Adipocyte (in vitro differentiated cells): ENCODE results near the gene DHRSX.
"Not testable (repeated sequence)": the region's sequence is repeated elsewhere in the genome, so short reads cannot be mapped to it uniquely, and the experiment has no call there.

Experiments used
- DNase-seq: peaks from one replicate; pipeline ENCODE4 v3.0.0-alpha.2; 2015; ENCODE audit warnings: low read depth
- H3K27me3 ChIP-seq: replicated peaks from 2 replicates; pipeline ENCODE4 v1.7.0; 2013; ENCODE audit warnings: mild to moderate bottlenecking, low read length, moderate library complexity; ENCODE audit not compliant: control insufficient read depth, insufficient read depth
- H3K36me3 ChIP-seq: 2 replicates; pipeline ENCODE4 v1.7.0; 2013; ENCODE audit warnings: low read length, mild to moderate bottlenecking, moderate library complexity; ENCODE audit not compliant: control insufficient read depth, insufficient read depth, severe bottlenecking
- H3K4me1 ChIP-seq: 2 replicates; pipeline ENCODE4 v1.7.0; 2013; ENCODE audit warnings: mild to moderate bottlenecking, low read length, moderate library complexity; ENCODE audit not compliant: control insufficient read depth, insufficient read depth
- H3K4me3 ChIP-seq: 2 replicates; pipeline ENCODE4 v1.7.0; 2013; ENCODE audit warnings: mild to moderate bottlenecking, low read length, moderate library complexity
- H3K9ac ChIP-seq: 2 replicates; pipeline ENCODE4 v1.7.0; 2013; ENCODE audit warnings: mild to moderate bottlenecking, low read length, moderate library complexity
- H3K9me3 ChIP-seq: 2 replicates; pipeline ENCODE4 v1.7.0; 2013; ENCODE audit warnings: mild to moderate bottlenecking, low read length, moderate library complexity; ENCODE audit not compliant: control insufficient read depth

DHRSX gene

GRCh38 chrX:2284601-2285000 is 216.2 kb downstream of the DHRSX start:
- H3K36me3 ChIP-seq: peaks cover 4% of the 10 kb centered on the region
- no peak overlapping the region for H3K9ac ChIP-seq
- DNase-seq: no peak
- H3K27me3 ChIP-seq: no peaks in the 10 kb centered on the region
- no peaks in the 10 kb centered on the region for H3K9me3 ChIP-seq
- no peak overlapping the region for H3K4me3 ChIP-seq
- no peaks in the 10 kb centered on the region for H3K4me1 ChIP-seq

DNA sequence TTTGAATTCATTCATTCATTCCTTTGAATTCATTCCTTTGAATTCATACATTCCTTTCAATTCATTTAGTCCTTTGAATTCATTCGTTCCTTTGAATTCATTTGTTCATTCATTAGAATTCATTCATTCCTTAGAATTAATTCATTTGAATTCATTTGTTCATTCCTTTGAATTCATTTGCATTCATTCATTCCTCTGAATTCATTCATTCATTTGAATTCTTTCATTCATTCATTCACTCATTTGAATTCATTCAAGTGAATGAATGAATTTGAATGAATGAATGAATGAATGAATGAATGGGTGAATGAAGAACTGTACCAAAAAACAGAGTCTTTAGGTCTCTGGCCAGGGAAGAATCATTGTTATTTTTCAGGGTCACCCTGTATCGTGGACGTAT is 216.6 kb downstream of the DHRSX start:
- H3K36me3 ChIP-seq: no peaks in the 10 kb centered on the region
- DNase-seq: no peak
- H3K27me3 ChIP-seq: no peaks in the 10 kb centered on the region
- no peak overlapping the region for H3K9ac ChIP-seq
- H3K9me3 ChIP-seq: no peaks in the 10 kb centered on the region
- H3K4me1 ChIP-seq: no peaks in the 10 kb centered on the region
- H3K4me3 ChIP-seq: no peak overlapping the region

- H3K4me1 ChIP-seq: no peaks in the 10 kb centered on the region
- no peak for DNase-seq
- no peak overlapping the region for H3K4me3 ChIP-seq
These were observed 217.5 kb downstream of the DHRSX start for GRCh38 chrX:2283111-2283859.

GRCh38 chrX:2282490-2283090 is 218.2 kb downstream of the DHRSX start:
- Histone ChIP-seq H3K27me3 (no peaks in the 10 kb centered on the region), H3K4me3 (no peak overlapping the region), H3K4me1 (no peaks in the 10 kb centered on the region), H3K36me3 (no peaks in the 10 kb centered on the region), H3K9ac (no peak overlapping the region), H3K9me3 (no peaks in the 10 kb centered on the region)
- DNase-seq: no peak

More at GRCh38 chrX:2283111-2283859, 217.5 kb downstream of the DHRSX start:
- H3K9ac ChIP-seq: no peak overlapping the region
- no peaks in the 10 kb centered on the region for H3K27me3 ChIP-seq
- H3K36me3 ChIP-seq: no peaks in the 10 kb centered on the region
- H3K9me3 ChIP-seq: no peaks in the 10 kb centered on the region

DNA sequence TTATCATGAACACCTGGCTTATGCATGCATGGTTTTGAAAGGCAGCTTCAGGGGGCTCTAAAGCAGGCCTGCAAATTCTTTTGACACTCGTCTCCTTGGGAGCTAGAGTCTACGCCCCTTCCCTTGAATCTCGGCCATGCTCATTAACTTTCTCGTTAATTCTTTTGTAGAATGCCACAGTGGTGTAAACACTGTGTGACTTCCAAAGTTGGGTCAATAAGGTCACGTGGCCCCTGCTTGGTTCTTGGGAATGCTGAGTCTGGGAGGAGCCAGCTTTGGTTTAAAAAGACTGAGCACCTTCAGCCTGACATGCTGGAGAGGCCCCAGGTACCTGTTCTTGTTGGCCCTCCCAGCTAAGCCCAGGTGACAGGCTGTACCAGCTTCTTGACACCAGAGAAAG is 228.4 kb downstream of the DHRSX start:
- Histone ChIP-seq H3K27me3 (no peaks in the 10 kb centered on the region), H3K9ac (no peak overlapping the region), H3K36me3 (no peaks in the 10 kb centered on the region), H3K4me3 (no peak overlapping the region), H3K4me1 (no peaks in the 10 kb centered on the region), H3K9me3 (no peaks in the 10 kb centered on the region)
- no peak for DNase-seq

DNA sequence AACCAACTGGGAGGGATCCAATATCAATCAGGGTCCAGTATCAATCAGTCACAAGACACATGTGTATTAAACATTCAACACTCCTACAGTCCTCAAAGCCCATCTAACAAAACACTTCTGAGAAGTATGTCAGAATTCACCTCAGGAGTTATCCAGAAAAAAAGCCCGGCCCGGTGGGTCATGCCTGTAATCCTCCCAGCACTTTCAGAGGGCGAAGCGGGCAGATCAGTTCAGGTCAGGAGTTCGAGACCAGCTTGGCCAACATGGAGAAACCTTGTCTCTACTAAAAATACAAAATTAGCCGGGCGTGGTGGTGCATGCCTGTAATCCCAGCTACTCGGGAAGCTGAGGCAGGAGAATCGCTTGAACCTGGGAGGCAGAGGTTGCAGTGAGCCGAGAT is 229.2 kb downstream of the DHRSX start:
- not testable (repeated sequence) for H3K9ac ChIP-seq, H3K4me1 ChIP-seq, H3K36me3 ChIP-seq, H3K27me3 ChIP-seq, H3K4me3 ChIP-seq, DNase-seq, H3K9me3 ChIP-seq

- H3K36me3 ChIP-seq, H3K9ac ChIP-seq, DNase-seq, H3K27me3 ChIP-seq, H3K4me1 ChIP-seq, H3K9me3 ChIP-seq, H3K4me3 ChIP-seq: not testable (repeated sequence)
These were observed 230.0 kb downstream of the DHRSX start for GRCh38 chrX:2270783-2271182.

- Histone ChIP-seq H3K9me3 (no peaks in the 10 kb centered on the region), H3K9ac (no peak overlapping the region), H3K27me3 (no peaks in the 10 kb centered on the region), H3K4me1 (no peaks in the 10 kb centered on the region), H3K36me3 (no peaks in the 10 kb centered on the region), H3K4me3 (no peak overlapping the region)
- no peak for DNase-seq
These were observed 232.9 kb downstream of the DHRSX start for GRCh38 chrX:2267890-2268289.

DNA sequence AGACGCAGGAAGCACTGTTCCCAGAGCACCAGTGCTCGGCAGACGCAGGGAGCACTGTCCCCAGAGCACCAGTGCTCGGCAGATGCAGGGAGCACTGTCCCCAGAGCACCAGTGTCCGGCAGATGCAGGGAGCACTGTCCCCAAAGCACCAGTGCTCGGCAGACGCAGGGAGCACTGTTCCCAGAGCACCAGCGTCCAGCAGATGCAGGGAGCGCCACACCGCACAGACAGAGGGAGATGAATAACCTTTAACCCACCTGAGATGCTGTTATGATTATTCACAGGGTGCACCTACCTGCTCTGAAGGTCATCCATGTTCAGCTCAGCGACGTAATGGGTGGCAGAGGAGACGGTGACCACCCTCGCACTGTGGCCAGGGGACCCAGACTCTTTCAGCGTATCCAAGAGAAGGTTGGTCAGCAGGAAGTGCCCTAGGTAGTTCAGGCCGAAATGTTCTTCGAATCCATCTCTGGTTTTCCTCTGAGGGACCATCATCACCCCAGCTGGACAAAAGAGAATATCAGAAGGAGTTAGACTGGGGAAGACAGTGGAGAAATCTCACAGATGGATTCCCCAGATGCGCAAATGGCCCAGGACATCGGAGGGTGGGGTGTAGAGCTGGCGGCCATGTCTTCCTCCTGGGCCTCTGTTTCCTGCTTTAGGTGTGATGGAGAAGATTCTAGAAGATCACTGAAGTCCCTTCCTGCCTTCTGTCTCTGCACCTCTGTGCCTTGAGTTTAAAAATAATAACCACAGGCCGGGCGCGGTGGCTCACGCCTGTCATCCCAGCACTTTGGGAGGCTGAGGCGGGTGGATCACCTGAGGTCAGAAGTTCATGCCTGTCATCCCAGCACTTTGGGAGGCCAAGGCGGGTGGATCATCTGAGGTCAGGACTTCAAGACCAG is 234.1 kb downstream of the DHRSX start:
- no peak for DNase-seq
- no peaks in the 10 kb centered on the region for H3K27me3 ChIP-seq
- no peaks in the 10 kb centered on the region for H3K36me3 ChIP-seq
- no peaks in the 10 kb centered on the region for H3K4me1 ChIP-seq
- no peak overlapping the region for H3K9ac ChIP-seq
- no peak overlapping the region for H3K4me3 ChIP-seq
- no peaks in the 10 kb centered on the region for H3K9me3 ChIP-seq

- not testable (repeated sequence) for H3K36me3 ChIP-seq, H3K27me3 ChIP-seq, H3K4me1 ChIP-seq, DNase-seq, H3K9me3 ChIP-seq, H3K9ac ChIP-seq, H3K4me3 ChIP-seq
These were observed 234.9 kb downstream of the DHRSX start for GRCh38 chrX:2265658-2266444.
